ENCODE measurements around the gene PHYHIPL.

DNA sequence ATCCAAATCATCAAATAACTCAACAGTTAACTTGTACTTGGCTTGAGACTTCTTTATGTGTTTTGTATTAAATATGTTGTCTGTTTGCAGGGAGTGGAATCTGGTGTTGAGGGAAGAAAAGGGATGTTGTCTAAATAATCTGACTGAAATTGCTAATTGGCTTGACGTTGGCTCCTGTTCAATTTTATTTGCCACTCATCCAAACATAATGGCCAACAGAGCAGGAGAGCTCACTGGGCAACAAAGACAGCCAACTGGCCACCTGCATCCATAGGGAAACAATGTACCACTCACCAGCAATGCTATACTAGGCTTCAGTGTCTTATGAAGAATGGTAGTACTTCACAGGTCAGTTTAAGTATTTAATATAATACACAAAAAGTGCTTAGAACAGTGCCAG, 105.4 kb downstream of the PHYHIPL start:
- TF ChIP-seq GATA2 (IDR thresholded peaks at IDR 0.05; ENCODE audit: low read depth, low read length) (no peak), GATA3 (IDR thresholded peaks at IDR 0.05; ENCODE audit: low read depth, low read length) (no peak)
